ENCODE data around the gene CNTN1.
"Not testable (repeated sequence)": the region's sequence is repeated elsewhere in the genome, so short reads cannot be mapped to it uniquely, and the experiment has no call there.

CNTN1 gene

DNA sequence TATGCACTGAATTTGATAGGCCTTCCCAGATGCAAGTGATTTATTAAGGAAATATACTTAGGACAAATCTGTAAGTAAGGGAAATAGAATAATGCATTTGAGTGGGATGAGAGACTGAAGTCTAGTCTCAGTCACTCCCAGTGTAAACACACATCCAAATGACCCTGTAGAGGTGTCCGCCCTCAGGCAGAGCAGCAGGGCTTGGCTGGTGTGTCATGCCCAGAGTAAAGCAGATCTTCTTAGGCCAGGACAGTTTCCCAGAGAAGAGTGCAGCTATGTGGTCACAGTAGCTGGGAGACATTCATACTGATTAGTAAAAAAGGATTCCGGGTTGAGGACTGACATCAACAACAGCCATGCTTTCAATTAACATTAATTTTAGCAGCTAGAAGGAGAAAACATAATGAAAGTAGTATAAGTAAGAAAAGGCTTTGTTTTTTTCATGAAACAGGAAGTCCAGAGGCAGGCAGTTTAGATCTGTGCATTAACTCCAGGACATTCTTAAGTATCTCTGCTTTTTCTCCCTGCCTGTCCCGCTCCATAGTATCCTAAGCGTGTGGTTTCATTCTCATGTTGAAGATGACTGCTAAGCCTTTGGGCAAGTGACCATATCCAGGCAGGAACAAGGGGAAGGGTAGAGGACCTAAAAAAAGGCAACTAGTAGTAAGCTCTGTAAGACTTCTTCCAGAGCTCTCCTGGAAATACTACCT, 35.7 kb downstream of the CNTN1 start:
- H3K56ac ChIP-seq (ENCODE audit: low read length): no peak overlapping the region
- H2AK5ac ChIP-seq (ENCODE audit: low read length): no peak overlapping the region
- H3K4me3 ChIP-seq (ENCODE audit: low read length): no peak overlapping the region
- no peak overlapping the region for H3K9ac ChIP-seq (ENCODE audit: low read length)
- H4K5ac ChIP-seq (ENCODE audit: low read length): no peak overlapping the region
- H2BK120ac ChIP-seq (ENCODE audit: low read depth, low read length): no peak overlapping the region
- H3K4me2 ChIP-seq (ENCODE audit: low read length): no peak overlapping the region
- no peaks in the 10 kb centered on the region for H3K27me3 ChIP-seq (ENCODE audit: insufficient read depth, low read length, poor library complexity)
- H3K79me1 ChIP-seq (ENCODE audit: low read length): no peaks in the 10 kb centered on the region
- WGBS (ENCODE audit: extremely low coverage, insufficient coverage, low lambda C conversion rate): no CpG with 5 or more reads among the region's 4 CpGs
- H3K4me1 ChIP-seq (ENCODE audit: control insufficient read depth, low read depth, low read length): no peaks in the 10 kb centered on the region
- H4K8ac ChIP-seq (ENCODE audit: low read depth, low read length): no peak overlapping the region
- H3K18ac ChIP-seq (ENCODE audit: low read length): no peak overlapping the region
- DNase-seq: peak; percentile 25
- H3K4ac ChIP-seq (ENCODE audit: low read depth, low read length): no peak overlapping the region
- no peak overlapping the region for H2BK15ac ChIP-seq (replicated peaks; ENCODE audit: low read depth)
- no peak overlapping the region for H2BK5ac ChIP-seq (ENCODE audit: low read length)
- no peaks in the 10 kb centered on the region for H3K79me2 ChIP-seq (ENCODE audit: control insufficient read depth, insufficient read depth, low read length)
- no peak overlapping the region for H3K27ac ChIP-seq (ENCODE audit: low read depth, low read length)
- H3K23ac ChIP-seq (ENCODE audit: low read length): no peak overlapping the region
- no peaks in the 10 kb centered on the region for H3K36me3 ChIP-seq (ENCODE audit: control insufficient read depth, insufficient read depth, low read length)

DNA sequence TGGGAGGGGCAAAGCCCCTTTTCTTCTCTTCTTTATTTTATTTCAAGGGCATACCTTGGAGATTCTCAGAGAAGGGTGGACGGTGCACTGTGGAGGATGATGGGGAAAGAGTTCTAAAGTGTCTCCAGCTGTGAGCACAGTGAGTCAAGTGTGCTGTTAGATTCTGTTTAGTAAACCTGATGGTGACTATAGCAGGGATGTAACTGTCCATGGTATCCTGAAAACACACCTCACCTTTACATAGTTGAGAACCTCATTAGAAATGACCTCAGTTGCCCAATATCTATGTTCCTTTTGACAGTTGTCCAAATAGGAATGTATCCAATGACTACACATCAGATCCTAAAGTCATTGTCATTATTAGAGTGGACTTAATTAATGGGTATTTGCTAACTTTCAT, 38.0 kb downstream of the CNTN1 start:
- Histone ChIP-seq H3K56ac (ENCODE audit: low read length) (no peak overlapping the region), H3K4me1 (ENCODE audit: control insufficient read depth, low read depth, low read length) (no peaks in the 10 kb centered on the region), H3K23ac (ENCODE audit: low read length) (no peak overlapping the region), H2BK15ac (replicated peaks; ENCODE audit: low read depth) (no peak overlapping the region), H4K5ac (ENCODE audit: low read length) (no peak overlapping the region), H3K4me2 (ENCODE audit: low read length) (no peak overlapping the region), H3K79me2 (ENCODE audit: control insufficient read depth, insufficient read depth, low read length) (no peaks in the 10 kb centered on the region), H3K4ac (ENCODE audit: low read depth, low read length) (no peak overlapping the region), H2AK5ac (ENCODE audit: low read length) (no peak overlapping the region), H3K18ac (ENCODE audit: low read length) (no peak overlapping the region), H3K36me3 (ENCODE audit: control insufficient read depth, insufficient read depth, low read length) (no peaks in the 10 kb centered on the region), H3K9ac (ENCODE audit: low read length) (no peak overlapping the region), H2BK120ac (ENCODE audit: low read depth, low read length) (no peak overlapping the region), H3K27ac (ENCODE audit: low read depth, low read length) (no peak overlapping the region), H4K8ac (ENCODE audit: low read depth, low read length) (no peak overlapping the region), H3K79me1 (ENCODE audit: low read length) (no peaks in the 10 kb centered on the region), H2BK5ac (ENCODE audit: low read length) (no peak overlapping the region), H3K4me3 (ENCODE audit: low read length) (no peak overlapping the region), H3K27me3 (ENCODE audit: insufficient read depth, low read length, poor library complexity) (no peaks in the 10 kb centered on the region)
- WGBS (ENCODE audit: extremely low coverage, insufficient coverage, low lambda C conversion rate): no CpG with 5 or more reads among the region's 1 CpG
- no peak for DNase-seq

DNA sequence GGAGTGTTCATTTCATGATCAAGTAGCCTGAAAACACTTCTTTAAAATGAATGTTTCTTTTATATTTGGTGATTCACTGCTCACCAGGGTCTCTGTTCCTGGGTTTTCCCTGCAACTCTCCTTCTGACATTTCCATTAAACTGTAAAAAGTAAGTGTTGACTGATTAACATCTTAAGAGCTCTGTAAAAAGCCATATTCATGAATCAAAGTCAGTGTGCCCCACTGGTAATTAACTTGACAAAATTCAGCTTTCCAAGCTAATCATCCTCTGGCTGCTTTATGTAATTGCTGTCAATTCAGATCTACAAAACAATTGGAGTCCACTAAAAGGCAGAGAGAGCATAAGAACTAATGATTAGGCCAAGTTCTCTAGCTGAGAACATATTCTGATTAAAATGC, 41.6 kb downstream of the CNTN1 start:
- Histone ChIP-seq H3K4me1 (ENCODE audit: control insufficient read depth, low read depth, low read length) (no peaks in the 10 kb centered on the region), H3K9ac (ENCODE audit: low read length) (no peak overlapping the region), H2BK15ac (replicated peaks; ENCODE audit: low read depth) (no peak overlapping the region), H3K4me3 (ENCODE audit: low read length) (no peak overlapping the region), H3K79me1 (ENCODE audit: low read length) (no peaks in the 10 kb centered on the region), H3K36me3 (ENCODE audit: control insufficient read depth, insufficient read depth, low read length) (no peaks in the 10 kb centered on the region), H3K4me2 (ENCODE audit: low read length) (no peak overlapping the region), H2AK5ac (ENCODE audit: low read length) (no peak overlapping the region), H2BK120ac (ENCODE audit: low read depth, low read length) (no peak overlapping the region), H4K5ac (ENCODE audit: low read length) (no peak overlapping the region), H4K8ac (ENCODE audit: low read depth, low read length) (no peak overlapping the region), H3K79me2 (ENCODE audit: control insufficient read depth, insufficient read depth, low read length) (no peaks in the 10 kb centered on the region), H3K23ac (ENCODE audit: low read length) (no peak overlapping the region), H3K4ac (ENCODE audit: low read depth, low read length) (no peak overlapping the region), H3K56ac (ENCODE audit: low read length) (no peak overlapping the region), H2BK5ac (ENCODE audit: low read length) (no peak overlapping the region), H3K27me3 (ENCODE audit: insufficient read depth, low read length, poor library complexity) (no peaks in the 10 kb centered on the region), H3K18ac (ENCODE audit: low read length) (no peak overlapping the region), H3K27ac (ENCODE audit: low read depth, low read length) (no peak overlapping the region)
- DNase-seq: no peak

GRCh38 chr12:40734276-40734675, 42.0 kb downstream of the CNTN1 start:
- Histone ChIP-seq H3K4me3 (ENCODE audit: low read length) (no peak overlapping the region), H3K56ac (ENCODE audit: low read length) (no peak overlapping the region), H3K9ac (ENCODE audit: low read length) (no peak overlapping the region), H3K23ac (ENCODE audit: low read length) (no peak overlapping the region), H3K4me2 (ENCODE audit: low read length) (no peak overlapping the region), H4K8ac (ENCODE audit: low read depth, low read length) (no peak overlapping the region), H3K36me3 (ENCODE audit: control insufficient read depth, insufficient read depth, low read length) (no peaks in the 10 kb centered on the region), H2BK120ac (ENCODE audit: low read depth, low read length) (no peak overlapping the region), H3K27me3 (ENCODE audit: insufficient read depth, low read length, poor library complexity) (no peaks in the 10 kb centered on the region), H3K18ac (ENCODE audit: low read length) (no peak overlapping the region), H3K79me2 (ENCODE audit: control insufficient read depth, insufficient read depth, low read length) (no peaks in the 10 kb centered on the region), H3K4ac (ENCODE audit: low read depth, low read length) (no peak overlapping the region), H2BK15ac (replicated peaks; ENCODE audit: low read depth) (no peak overlapping the region), H4K5ac (ENCODE audit: low read length) (no peak overlapping the region), H3K4me1 (ENCODE audit: control insufficient read depth, low read depth, low read length) (no peaks in the 10 kb centered on the region), H2BK5ac (ENCODE audit: low read length) (no peak overlapping the region), H3K79me1 (ENCODE audit: low read length) (no peaks in the 10 kb centered on the region), H3K27ac (ENCODE audit: low read depth, low read length) (no peak overlapping the region), H2AK5ac (ENCODE audit: low read length) (no peak overlapping the region)
- no CpG with 5 or more reads among the region's 3 CpGs for WGBS (ENCODE audit: extremely low coverage, insufficient coverage, low lambda C conversion rate)
- DNase-seq: no peak

- Histone ChIP-seq H3K23ac (ENCODE audit: low read length) (no peak overlapping the region), H2BK5ac (ENCODE audit: low read length) (no peak overlapping the region)
- WGBS (ENCODE audit: extremely low coverage, insufficient coverage, low lambda C conversion rate): no CpG with 5 or more reads among the region's 3 CpGs
These were observed 43.5 kb downstream of the CNTN1 start for GRCh38 chr12:40735551-40736230.

DNA sequence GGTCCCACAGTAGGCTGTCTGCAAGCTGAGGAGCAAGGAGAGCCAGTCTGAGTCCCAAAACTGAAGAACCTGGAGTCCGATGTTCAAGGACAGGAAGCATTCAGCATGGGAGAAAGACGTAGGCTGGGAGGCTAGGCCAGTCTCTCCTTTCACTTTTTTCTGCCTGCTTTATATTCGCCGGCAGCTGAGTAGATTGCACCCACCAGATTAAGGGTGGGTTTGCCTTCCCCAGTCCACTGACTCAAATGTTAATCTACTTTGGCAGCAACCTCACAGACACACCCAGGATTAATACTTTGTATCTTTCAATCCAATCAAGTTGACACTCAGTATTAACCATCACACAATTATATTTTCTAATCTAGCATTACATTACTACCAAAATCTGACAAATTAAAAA, 45.2 kb downstream of the CNTN1 start:
- H4K5ac ChIP-seq (ENCODE audit: low read length); DNase-seq; H3K4ac ChIP-seq (ENCODE audit: low read depth, low read length): not testable (repeated sequence)

More at GRCh38 chr12:40735551-40736230, 43.5 kb downstream of the CNTN1 start:
- H3K56ac ChIP-seq (ENCODE audit: low read length): no peak overlapping the region
- no peak overlapping the region for H2BK120ac ChIP-seq (ENCODE audit: low read depth, low read length)
- H3K36me3 ChIP-seq (ENCODE audit: control insufficient read depth, insufficient read depth, low read length): no peaks in the 10 kb centered on the region
- no peaks in the 10 kb centered on the region for H3K27me3 ChIP-seq (ENCODE audit: insufficient read depth, low read length, poor library complexity)
- H3K18ac ChIP-seq (ENCODE audit: low read length): no peak overlapping the region
- H3K4ac ChIP-seq (ENCODE audit: low read depth, low read length): no peak overlapping the region
- H2BK15ac ChIP-seq (replicated peaks; ENCODE audit: low read depth): no peak overlapping the region
- H3K4me3 ChIP-seq (ENCODE audit: low read length): no peak overlapping the region
- no peak overlapping the region for H3K27ac ChIP-seq (ENCODE audit: low read depth, low read length)
- no peak overlapping the region for H4K8ac ChIP-seq (ENCODE audit: low read depth, low read length)
- no peak overlapping the region for H4K5ac ChIP-seq (ENCODE audit: low read length)
- H3K4me1 ChIP-seq (ENCODE audit: control insufficient read depth, low read depth, low read length): no peaks in the 10 kb centered on the region
- H3K9ac ChIP-seq (ENCODE audit: low read length): no peak overlapping the region
- no peak overlapping the region for H2AK5ac ChIP-seq (ENCODE audit: low read length)
- no peak for DNase-seq
- no peaks in the 10 kb centered on the region for H3K79me1 ChIP-seq (ENCODE audit: low read length)
- no peak overlapping the region for H3K4me2 ChIP-seq (ENCODE audit: low read length)
- no peaks in the 10 kb centered on the region for H3K79me2 ChIP-seq (ENCODE audit: control insufficient read depth, insufficient read depth, low read length)

More for the DNA sequence above, 45.2 kb downstream of the CNTN1 start:
- not testable (repeated sequence) for H2BK15ac ChIP-seq (replicated peaks; ENCODE audit: low read depth); H2BK120ac ChIP-seq (ENCODE audit: low read depth, low read length); H3K79me2 ChIP-seq (ENCODE audit: control insufficient read depth, insufficient read depth, low read length); H3K4me1 ChIP-seq (ENCODE audit: control insufficient read depth, low read depth, low read length); H3K9ac ChIP-seq (ENCODE audit: low read length); H4K8ac ChIP-seq (ENCODE audit: low read depth, low read length); H2AK5ac ChIP-seq (ENCODE audit: low read length); H3K18ac ChIP-seq (ENCODE audit: low read length); H3K79me1 ChIP-seq (ENCODE audit: low read length); H3K23ac ChIP-seq (ENCODE audit: low read length); H3K4me2 ChIP-seq (ENCODE audit: low read length); H3K27ac ChIP-seq (ENCODE audit: low read depth, low read length); H2BK5ac ChIP-seq (ENCODE audit: low read length); H3K56ac ChIP-seq (ENCODE audit: low read length); H3K36me3 ChIP-seq (ENCODE audit: control insufficient read depth, insufficient read depth, low read length); H3K27me3 ChIP-seq (ENCODE audit: insufficient read depth, low read length, poor library complexity); H3K4me3 ChIP-seq (ENCODE audit: low read length)
- WGBS (ENCODE audit: extremely low coverage, insufficient coverage, low lambda C conversion rate): no CpG with 5 or more reads among the region's 4 CpGs
